HG02763 (cell line): ENCODE data around the gene FLT3.
"Not testable (repeated sequence)": the region's sequence is repeated elsewhere in the genome, so short reads cannot be mapped to it uniquely, and the experiment has no call there.

Experiments
- ATAC-seq: cut with Tn5 transposase; IDR thresholded peaks from one replicate; pipeline ENCODE4 v1.9.1; 2021; ENCODE audit warnings: mild to moderate bottlenecking, moderate library complexity; ENCODE audit not compliant: unreplicated experiment

FLT3 gene

GRCh38 chr13:28100150-28101121 is at the start of gene FLT3:
Gene FLT3, minus strand, starts transcription at chr13:28100576. Its CDS starts 66 bp downstream, at chr13:28100510.
- no peak for ATAC-seq

DNA sequence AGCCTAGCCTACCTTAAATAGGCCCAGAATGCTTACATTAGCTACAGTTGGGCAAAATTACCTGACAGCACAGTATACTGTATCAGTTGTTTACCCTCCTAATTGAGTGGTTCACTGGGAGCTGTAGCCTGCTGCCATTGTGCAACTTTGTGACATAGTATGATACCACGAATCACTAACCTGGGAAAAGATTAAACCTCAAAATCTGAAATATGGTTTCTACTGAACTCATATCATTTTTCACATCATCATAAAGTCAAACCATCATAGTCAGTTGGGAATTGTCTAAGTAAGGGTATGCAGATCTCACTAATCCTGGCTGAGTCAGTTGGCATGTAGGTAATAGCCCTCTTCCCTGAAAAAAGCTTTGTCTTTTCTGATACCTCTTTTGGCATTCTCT is 47.1 kb upstream of the FLT3 start:
- no peak for ATAC-seq

DNA sequence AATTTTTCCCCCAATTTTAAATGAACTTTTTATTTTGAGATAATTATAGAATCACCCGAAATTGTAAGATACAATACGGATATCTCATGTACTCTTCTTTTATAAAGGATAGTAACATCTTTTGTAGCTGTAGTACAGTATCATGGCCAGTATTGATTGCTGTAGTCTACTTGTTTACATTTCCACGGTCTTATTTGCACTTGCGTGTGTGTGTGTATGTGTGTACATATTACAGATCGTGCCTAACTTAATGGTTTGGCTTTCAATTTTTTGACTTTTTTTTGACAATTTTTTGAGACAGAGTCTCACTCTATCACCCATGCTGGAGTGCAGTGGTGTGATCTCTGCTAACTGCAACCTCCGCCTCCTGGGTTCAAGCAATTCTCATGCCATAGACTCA is 44.7 kb upstream of the FLT3 start:
- ATAC-seq, result no peak

DNA sequence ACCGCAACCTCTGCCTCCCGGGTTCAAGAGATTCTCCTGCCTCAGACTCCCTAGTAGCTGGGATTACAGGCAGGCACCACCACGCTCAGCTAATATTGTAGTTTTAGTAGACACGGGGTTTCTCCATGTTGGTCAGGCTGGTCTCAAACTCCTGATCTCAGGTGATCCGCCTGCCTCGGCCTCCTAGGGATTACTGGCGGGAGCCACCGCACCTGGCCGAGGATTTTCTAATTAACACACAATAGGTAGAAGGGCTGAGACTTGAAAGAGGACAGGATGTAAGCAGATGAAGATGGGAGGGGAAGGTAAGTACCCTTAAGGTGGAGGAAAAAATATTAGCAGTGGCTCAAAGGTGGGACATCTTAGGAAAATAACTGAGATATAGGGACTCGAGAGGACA is 41.2 kb upstream of the FLT3 start:
- not testable (repeated sequence) for ATAC-seq

GRCh38 chr13:28140433-28141125 is 40.2 kb upstream of the FLT3 start:
- no peak for ATAC-seq

DNA sequence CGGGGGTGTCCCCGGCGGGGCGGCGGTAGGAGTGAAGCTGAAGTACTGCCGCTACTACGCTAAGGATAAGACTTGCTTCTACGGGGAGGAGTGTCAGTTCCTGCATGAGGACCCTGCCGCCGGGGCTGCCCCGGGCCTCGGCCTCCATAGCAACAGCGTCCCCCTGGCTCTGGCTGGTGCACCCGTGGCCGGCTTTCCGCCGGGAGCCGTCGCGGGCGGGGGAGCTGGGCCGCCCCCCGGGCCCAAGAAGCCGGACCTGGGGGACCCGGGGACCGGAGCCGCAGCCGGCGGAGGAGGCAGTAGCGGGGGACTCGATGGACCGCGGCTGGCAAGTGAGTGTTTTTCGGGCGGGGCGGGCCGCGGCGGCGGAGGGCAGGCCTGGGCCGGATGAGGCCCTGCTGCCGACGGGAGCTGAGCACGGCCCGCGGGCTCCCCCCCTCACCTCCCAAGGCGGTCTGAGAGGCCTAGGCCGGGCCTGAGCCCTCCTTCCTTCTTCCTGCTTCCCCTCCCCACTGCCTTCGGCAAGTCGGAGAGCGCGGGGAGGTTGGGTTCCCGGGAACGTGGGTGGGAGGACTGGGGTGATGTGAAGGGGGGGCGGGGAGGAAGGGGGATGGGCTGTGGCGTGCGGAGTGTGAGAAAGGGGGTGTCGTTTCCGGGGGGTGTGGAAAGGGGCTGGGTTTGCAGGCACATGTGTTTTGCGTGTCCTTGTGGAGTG is 38.5 kb upstream of the FLT3 start:
- ATAC-seq, result peak; percentile 40

GRCh38 chr13:28138012-28138755 is 37.8 kb upstream of the FLT3 start, which contains the start of gene PAN3:
Gene PAN3, plus strand, starts transcription at chr13:28138545. Its CDS starts 113 bp downstream, at chr13:28138658.
- ATAC-seq, result peak; percentile 58

- ATAC-seq, result peak; percentile 5
Observed at GRCh38 chr13:28137596-28137995, 37.2 kb upstream of the FLT3 start.

- no peak for ATAC-seq
Observed at GRCh38 chr13:28136916-28137315, 36.5 kb upstream of the FLT3 start.

DNA sequence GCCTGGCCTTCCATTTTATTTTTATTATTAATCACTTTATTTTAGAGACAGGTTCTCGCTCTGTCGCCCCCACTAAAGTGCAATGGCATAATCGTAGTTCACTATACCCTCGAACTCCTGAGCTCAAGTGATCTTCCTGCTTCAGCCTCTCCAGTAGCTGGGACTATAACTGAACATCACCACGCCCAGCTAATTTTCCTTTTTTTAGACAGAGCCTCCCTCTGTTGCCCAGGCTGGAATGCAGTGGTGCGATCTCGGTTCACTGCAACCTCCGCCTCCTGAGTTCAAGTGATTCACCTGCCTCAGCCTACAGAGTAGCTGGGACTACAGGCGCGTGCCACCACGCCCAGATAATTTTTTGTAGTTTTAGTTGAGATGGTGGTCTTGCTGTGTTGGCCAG is 31.3 kb upstream of the FLT3 start:
- no peak for ATAC-seq

GRCh38 chr13:28129911-28130693 is 29.7 kb upstream of the FLT3 start:
- no peak for ATAC-seq

DNA sequence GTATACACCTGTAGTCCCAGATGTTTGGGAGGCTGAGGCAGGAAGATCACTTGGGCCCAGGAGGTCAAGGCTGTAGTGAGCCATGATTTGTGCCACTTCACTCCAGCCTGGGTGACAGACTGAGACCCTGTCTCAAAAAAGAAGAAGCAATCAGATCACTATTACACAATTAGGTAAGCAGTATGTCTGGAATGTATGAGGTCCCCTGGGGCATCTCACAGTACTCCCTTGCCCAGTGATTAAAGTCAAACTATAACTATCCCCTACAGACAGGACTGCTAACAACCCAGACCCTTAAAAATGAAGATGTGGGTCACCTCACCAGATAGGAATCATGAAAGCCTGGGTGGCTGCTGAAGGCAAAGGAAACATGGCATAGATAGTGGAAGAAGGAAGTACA is 28.6 kb upstream of the FLT3 start:
- no peak for ATAC-seq

- ATAC-seq, result no peak
Observed at GRCh38 chr13:28128030-28128429, 27.7 kb upstream of the FLT3 start.

DNA sequence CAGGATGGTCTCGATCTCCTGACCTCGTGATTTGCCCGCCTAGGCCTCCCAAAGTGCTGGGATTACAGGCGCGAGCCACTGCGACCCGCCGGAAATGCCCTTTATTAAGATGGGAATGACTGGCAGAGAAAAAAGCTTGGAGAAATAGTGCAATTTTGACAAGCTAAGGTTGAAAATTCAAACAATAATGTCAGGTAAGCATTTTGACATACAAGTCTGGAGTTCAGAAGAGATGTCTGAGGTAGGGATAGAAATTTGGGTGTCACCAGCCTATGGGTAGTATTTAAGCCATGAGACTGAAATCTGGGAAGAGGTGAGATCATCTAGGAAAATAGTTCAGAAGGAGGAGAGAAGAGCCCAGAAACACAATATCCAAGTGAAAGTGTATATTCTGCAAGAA is 20.8 kb upstream of the FLT3 start:
- no peak for ATAC-seq

GRCh38 chr13:28120317-28120716 is 19.9 kb upstream of the FLT3 start:
- no peak for ATAC-seq

DNA sequence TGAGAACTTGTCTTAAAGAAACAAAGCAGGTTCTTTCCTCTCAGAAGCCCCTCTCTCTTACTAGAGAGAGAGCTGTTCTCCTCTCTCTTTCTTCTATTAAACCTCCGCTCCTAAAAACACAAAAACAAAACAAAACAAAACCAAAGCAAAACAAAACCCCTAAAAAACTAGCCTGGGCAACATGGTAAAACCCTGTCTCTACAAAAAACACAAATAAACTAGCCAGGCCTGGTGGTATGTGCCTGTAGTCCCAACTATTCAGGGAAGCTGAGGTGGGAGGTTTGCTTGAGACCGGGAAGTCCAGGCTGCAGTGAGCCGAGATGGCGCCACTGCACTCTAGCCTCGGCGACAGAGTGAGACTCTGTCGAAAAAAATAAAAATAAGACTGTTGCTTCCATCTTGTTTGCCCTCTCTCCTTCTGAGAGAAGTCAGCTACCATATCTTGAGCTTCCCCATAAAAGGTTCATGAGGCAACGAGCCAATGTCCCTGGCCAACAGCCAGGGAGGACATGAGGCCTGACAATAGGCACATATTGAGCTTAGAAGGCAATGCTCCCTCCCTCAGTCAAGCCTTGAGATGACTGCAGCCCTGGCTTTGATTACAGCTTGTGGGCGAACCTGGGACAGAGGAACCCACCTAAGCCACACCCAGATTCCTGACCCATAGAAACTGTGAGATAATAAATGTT is 17.5 kb upstream of the FLT3 start:
- no peak for ATAC-seq

GRCh38 chr13:28116736-28117135 is 16.4 kb upstream of the FLT3 start:
- no peak for ATAC-seq

DNA sequence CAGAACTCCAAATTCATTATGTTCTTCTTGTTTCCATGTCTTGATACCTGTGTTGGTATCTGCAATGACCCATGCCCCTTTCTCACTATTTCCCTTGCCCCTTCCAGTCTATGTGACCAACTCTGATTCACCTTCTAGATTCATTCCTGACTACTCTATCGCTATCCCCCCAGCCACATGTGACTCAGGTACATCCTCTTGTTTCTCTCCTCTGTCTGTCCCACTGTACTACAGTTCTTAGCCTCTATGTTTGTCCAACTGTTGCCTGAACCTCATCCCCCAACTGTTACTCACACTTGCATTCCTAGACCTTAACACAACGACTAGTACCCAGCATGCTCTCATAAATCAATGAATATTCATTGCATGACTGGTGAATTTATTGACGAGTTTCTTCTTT is 10.0 kb upstream of the FLT3 start:
- no peak for ATAC-seq

GRCh38 chr13:28106976-28107375 is 6.6 kb upstream of the FLT3 start:
- ATAC-seq, result no peak
